NB4 (cell line): ENCODE results near the gene SMCO2.

Experiments used
- MAX ChIP-seq: IDR thresholded peaks from 2 replicates; pipeline ENCODE4 v1.6.1; 2011; ENCODE audit warnings: low read depth, low read length
- MYC ChIP-seq: IDR thresholded peaks from 2 replicates; pipeline ENCODE4 v1.6.1; 2011; ENCODE audit warnings: low read depth, low read length
- POLR2A ChIP-seq: IDR thresholded peaks from 2 replicates; pipeline ENCODE4 v1.6.1; 2011; ENCODE audit warnings: mild to moderate bottlenecking; ENCODE audit not compliant: insufficient read length; ENCODE audit errors: extremely low read depth
- TF ChIP-seq, protein P1 (sequence below): IDR thresholded peaks from one replicate; pipeline ENCODE4 v1.5.1; 2012; ENCODE audit warnings: low read depth, low read length

DNA sequence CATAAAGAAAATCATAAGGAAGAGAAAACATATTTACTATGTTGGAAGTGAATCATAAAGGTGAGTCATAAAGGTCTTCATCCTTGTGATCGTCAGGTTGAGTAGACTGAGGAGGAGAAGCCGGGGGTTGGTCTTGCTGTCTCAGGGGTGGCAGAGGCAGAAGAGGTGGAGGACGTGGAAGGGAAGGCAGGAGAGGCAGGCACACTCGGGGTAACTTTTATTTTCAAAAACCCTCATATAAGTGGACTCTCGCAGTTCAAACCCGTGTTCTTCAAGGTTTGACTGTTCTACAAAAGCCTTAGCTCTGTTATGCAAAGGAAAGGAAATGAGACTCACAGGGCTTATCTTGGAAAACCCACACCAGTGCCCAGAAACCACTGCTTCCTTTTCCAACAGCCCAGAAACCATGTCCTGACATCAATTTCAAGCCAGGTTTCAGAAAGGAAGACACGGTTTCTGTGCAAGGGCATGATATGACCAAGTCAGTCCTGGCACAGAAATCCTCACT is 14.0 kb downstream of the SMCO2 start:
- TF ChIP-seq POLR2A, result no peak
- TF ChIP-seq, protein P1, sequence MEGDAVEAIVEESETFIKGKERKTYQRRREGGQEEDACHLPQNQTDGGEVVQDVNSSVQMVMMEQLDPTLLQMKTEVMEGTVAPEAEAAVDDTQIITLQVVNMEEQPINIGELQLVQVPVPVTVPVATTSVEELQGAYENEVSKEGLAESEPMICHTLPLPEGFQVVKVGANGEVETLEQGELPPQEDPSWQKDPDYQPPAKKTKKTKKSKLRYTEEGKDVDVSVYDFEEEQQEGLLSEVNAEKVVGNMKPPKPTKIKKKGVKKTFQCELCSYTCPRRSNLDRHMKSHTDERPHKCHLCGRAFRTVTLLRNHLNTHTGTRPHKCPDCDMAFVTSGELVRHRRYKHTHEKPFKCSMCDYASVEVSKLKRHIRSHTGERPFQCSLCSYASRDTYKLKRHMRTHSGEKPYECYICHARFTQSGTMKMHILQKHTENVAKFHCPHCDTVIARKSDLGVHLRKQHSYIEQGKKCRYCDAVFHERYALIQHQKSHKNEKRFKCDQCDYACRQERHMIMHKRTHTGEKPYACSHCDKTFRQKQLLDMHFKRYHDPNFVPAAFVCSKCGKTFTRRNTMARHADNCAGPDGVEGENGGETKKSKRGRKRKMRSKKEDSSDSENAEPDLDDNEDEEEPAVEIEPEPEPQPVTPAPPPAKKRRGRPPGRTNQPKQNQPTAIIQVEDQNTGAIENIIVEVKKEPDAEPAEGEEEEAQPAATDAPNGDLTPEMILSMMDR, result no peak
- no peak for TF ChIP-seq MAX
- TF ChIP-seq MYC, result no peak
